ENCODE measurements around the gene FOXN4.

DNA sequence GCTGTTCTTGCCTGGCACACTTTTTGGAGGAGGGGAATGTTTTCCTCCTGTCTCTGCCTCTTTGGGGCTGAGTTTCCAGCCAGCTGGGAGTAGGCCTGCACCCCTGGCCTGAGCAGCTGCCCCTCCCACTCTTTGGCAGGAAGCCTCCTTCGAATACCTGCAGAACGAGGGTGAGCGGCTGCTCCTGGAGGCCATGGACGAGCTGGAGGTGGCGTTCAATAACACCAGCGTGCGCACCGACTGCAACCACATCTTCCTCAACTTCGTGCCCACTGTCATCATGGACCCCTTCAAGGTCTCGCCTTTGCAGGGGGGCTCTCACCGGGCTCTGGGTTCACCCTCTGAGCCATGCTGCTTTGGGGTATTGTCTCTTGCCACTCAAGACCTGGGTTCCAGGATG lies 69.4 kb downstream of the FOXN4 start:
- TF ChIP-seq, protein P1, sequence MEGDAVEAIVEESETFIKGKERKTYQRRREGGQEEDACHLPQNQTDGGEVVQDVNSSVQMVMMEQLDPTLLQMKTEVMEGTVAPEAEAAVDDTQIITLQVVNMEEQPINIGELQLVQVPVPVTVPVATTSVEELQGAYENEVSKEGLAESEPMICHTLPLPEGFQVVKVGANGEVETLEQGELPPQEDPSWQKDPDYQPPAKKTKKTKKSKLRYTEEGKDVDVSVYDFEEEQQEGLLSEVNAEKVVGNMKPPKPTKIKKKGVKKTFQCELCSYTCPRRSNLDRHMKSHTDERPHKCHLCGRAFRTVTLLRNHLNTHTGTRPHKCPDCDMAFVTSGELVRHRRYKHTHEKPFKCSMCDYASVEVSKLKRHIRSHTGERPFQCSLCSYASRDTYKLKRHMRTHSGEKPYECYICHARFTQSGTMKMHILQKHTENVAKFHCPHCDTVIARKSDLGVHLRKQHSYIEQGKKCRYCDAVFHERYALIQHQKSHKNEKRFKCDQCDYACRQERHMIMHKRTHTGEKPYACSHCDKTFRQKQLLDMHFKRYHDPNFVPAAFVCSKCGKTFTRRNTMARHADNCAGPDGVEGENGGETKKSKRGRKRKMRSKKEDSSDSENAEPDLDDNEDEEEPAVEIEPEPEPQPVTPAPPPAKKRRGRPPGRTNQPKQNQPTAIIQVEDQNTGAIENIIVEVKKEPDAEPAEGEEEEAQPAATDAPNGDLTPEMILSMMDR (IDR thresholded peaks at IDR 0.05) = no peak
- no peak for TF ChIP-seq POLR2A (IDR thresholded peaks at IDR 0.05)

All from tibial nerve (tissue), 3 donors.